ENCODE data around the gene PLXNA2. TPM values are rescaled to one million over a fixed set of nuclear protein-coding genes. Genes with fewer than 3 reads are reported as not detected.

The PLXNA2 gene
- total RNA-seq, 2 donors from 2014 or later: 44.5 to 51.6 TPM

DNA sequence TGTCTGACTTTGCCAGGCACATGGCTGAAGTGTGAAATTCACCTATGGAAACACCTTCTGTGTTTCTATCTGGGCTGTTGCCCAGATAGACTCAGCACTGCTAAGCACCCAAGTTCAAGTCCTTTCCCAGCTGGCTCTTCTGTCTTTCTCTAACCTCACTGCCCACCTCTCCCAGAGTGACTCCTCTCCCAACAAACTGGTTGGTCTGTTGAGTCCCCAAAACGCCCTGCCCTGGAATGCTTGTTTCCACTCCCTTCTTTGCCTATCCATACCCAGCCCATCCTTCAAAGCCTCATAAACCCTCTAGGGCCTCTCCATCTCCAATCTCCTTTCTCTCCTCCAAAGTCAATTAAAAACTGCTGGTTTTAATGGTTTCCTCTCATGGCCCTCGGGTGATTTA, 15.6 kb downstream of the PLXNA2 start:
- peak overlapping the region in 2 of 4 donors; percentile 39 to 43 for H3K27ac ChIP-seq
- DNase-seq (no peak), ATAC-seq (no peak)
- no peaks in the 10 kb centered on the region for H3K9me3 ChIP-seq
- peaks cover 75% of the 10 kb centered on the region for H3K4me1 ChIP-seq
- no peaks in the 10 kb centered on the region for H3K36me3 ChIP-seq (replicated peaks in 1 of 2; ENCODE audit: insufficient read depth in 1 of 2, low read depth in 2 of 2)
- WGBS, 2 donors: 83 to 92% methylated on average over 2 of the region's 2 CpGs
- H3K27me3 ChIP-seq: no peaks in the 10 kb centered on the region
- TF ChIP-seq, protein P1, sequence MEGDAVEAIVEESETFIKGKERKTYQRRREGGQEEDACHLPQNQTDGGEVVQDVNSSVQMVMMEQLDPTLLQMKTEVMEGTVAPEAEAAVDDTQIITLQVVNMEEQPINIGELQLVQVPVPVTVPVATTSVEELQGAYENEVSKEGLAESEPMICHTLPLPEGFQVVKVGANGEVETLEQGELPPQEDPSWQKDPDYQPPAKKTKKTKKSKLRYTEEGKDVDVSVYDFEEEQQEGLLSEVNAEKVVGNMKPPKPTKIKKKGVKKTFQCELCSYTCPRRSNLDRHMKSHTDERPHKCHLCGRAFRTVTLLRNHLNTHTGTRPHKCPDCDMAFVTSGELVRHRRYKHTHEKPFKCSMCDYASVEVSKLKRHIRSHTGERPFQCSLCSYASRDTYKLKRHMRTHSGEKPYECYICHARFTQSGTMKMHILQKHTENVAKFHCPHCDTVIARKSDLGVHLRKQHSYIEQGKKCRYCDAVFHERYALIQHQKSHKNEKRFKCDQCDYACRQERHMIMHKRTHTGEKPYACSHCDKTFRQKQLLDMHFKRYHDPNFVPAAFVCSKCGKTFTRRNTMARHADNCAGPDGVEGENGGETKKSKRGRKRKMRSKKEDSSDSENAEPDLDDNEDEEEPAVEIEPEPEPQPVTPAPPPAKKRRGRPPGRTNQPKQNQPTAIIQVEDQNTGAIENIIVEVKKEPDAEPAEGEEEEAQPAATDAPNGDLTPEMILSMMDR (IDR thresholded peaks at IDR 0.05): no peak
- TF ChIP-seq POLR2A (IDR thresholded peaks at IDR 0.05): no peak
- H3K4me3 ChIP-seq: no peak overlapping the region
- intact Hi-C loops (cut with DNase I): no loop called here

DNA sequence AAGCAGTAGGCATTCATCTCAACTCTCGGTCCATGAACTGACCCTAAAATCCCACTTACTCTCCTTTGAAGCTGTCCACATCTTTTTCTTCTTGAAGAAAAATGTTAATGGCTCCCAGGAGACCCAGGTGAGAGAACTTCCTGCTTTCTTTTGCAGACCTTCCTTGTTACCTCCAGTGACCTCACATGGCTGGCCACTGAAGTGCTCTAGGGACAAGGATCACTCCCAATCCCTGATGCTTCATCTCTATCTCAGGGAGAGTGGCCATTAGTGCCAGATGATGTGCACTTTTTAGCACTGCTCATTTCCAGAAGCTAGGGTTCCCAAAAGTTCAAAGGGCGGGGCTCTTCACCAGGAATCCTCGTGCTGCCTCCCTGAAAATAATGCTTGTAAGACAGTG, 16.2 kb downstream of the PLXNA2 start:
- intact Hi-C loops (cut with DNase I): no loop called here
- Histone ChIP-seq H3K27ac (peak overlapping the region in 3 of 4 donors; percentile 39 to 46 (median 43)), H3K36me3 (replicated peaks in 1 of 2; ENCODE audit: insufficient read depth in 1 of 2, low read depth in 2 of 2) (no peaks in the 10 kb centered on the region), H3K4me1 (peaks cover 70% of the 10 kb centered on the region), H3K4me3 (no peak overlapping the region), H3K27me3 (no peaks in the 10 kb centered on the region), H3K9me3 (no peaks in the 10 kb centered on the region)
- TF ChIP-seq, protein P1 (IDR thresholded peaks at IDR 0.05): no peak
- TF ChIP-seq POLR2A (IDR thresholded peaks at IDR 0.05): no peak
- no peak for ATAC-seq
- WGBS, 2 donors: 80 to 85% methylated on average over 3 of the region's 3 CpGs
- DNase-seq: no peak

DNA sequence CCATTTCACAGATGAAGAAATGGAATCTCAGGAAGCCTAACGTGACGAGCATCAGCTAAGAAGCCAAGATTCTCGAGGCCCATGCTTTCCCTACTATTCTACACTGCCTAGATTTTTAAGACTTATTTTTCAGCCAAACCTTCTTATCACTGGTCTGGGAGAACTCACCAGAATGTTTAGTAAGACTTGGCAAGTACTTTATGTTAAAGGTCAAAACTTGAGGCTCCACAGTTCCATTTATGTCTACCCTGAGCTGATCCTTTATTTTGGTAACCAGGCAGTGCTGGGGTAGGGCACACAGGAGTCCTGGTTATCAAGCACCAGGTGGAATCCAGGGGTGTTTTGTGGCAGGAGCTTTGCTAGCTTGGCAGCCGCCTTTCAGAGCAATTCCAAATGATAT, 16.8 kb downstream of the PLXNA2 start:
- ATAC-seq: peak; percentile 49

DNA sequence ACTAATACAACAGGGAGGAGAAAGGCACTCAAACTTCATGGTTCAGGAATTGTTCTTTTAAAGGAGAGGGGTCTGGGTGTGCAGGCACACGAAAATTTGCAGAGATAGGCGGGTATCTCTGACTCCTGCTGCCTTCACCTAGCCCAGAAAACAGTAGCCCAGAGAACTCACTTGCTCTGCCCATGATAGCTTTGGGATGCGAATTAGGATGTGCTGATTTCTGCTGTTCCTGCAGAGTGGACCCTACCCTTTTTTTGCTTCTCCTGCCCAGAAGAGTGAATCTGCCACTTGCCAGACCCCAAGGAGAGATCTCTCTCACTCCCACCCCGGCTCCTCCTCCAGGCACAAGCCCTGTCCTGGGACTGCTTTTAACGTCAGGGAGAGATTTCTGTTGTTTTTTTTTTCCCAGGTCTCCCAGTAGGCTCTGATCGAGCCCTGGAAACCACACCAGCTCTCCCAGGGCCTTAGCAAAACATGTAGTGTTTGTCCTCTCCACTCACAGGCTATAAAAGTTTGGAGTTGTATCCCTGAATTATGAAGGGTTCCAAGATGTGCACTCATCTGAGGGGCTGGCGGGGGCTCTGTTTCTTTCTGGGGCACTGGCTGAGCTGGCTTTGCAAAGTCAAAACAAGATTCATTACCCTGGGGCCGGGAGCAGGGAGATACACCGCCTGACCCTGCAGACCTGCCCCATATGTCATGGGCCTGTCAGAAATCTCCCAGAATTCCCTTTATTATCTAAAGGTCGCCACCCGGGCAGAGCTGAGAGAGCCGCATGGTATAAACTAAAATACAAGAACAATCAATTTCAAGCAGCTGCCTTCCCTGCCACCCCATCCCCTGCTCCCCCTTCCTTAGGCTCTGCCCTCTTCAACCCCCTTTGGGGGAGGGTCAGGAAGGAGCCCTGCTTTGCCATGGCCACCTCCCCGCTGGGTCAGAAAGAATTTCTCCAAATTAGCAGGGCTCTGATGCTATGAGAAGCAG, 17.9 kb downstream of the PLXNA2 start:
- Histone ChIP-seq H3K9me3 (no peaks in the 10 kb centered on the region), H3K4me3 (no peak overlapping the region), H3K27ac (peak overlapping the region in 3 of 4 donors; percentile 14 to 42 (median 39)), H3K4me1 (peaks cover 66% of the 10 kb centered on the region), H3K27me3 (no peaks in the 10 kb centered on the region), H3K36me3 (replicated peaks in 1 of 2; ENCODE audit: insufficient read depth in 1 of 2, low read depth in 2 of 2) (no peaks in the 10 kb centered on the region)
- TF ChIP-seq, protein P1 (IDR thresholded peaks at IDR 0.05): no peak
- TF ChIP-seq POLR2A (IDR thresholded peaks at IDR 0.05): no peak
- WGBS, 2 donors: 41 to 49% methylated on average over 13 of the region's 13 CpGs
- intact Hi-C loops (cut with DNase I): no loop called here
- no peak for ATAC-seq
- DNase-seq: no peak

More for the DNA sequence above, 16.8 kb downstream of the PLXNA2 start:
- H3K27me3 ChIP-seq: no peaks in the 10 kb centered on the region
- TF ChIP-seq, protein P1 (IDR thresholded peaks at IDR 0.05): no peak
- TF ChIP-seq POLR2A (IDR thresholded peaks at IDR 0.05): no peak
- H3K27ac ChIP-seq: peak overlapping the region in 3 of 4 donors; percentile 39 to 46 (median 43)
- H3K36me3 ChIP-seq (replicated peaks in 1 of 2; ENCODE audit: insufficient read depth in 1 of 2, low read depth in 2 of 2): no peaks in the 10 kb centered on the region
- DNase-seq: peak in 1 of 4 donors; percentile 27
- peaks cover 68% of the 10 kb centered on the region for H3K4me1 ChIP-seq
- intact Hi-C loops (cut with DNase I): no loop called here
- H3K4me3 ChIP-seq: no peak overlapping the region
- 49 to 50% methylated on average over 4 of the region's 4 CpGs for WGBS, 2 donors
- no peaks in the 10 kb centered on the region for H3K9me3 ChIP-seq

All from body of pancreas (tissue), 4 donors.